PFSK-1 (cell line): Measurements from ENCODE around the gene TNFSF12.

Experiments used
- POLR2AphosphoS5 ChIP-seq: IDR thresholded peaks from 2 replicates; pipeline ENCODE4 v1.6.1; 2012; ENCODE audit warnings: low read depth, mild to moderate bottlenecking, control low read depth, low read length, moderate library complexity
- REST ChIP-seq, 2 experiments: IDR thresholded peaks; 2 replicates each; pipeline versions ENCODE4 v1.6.1 to v1.8.0; 2011 to 2012; ENCODE audit warnings: low read depth in 2 of 2, low read length in 2 of 2, control low read depth in 1 of 2, inconsistent platforms in 1 of 2, mild to moderate bottlenecking in 1 of 2, moderate library complexity in 1 of 2; ENCODE audit not compliant: insufficient read depth in 1 of 2
- SIN3A ChIP-seq: IDR thresholded peaks from 2 replicates; pipeline ENCODE4 v1.6.1; 2012; ENCODE audit warnings: mild to moderate bottlenecking, low read length, moderate library complexity, borderline replicate concordance; ENCODE audit not compliant: insufficient read depth
- TAF1 ChIP-seq: IDR thresholded peaks from 2 replicates; pipeline ENCODE4 v1.6.1; 2012; ENCODE audit warnings: low read length, control low read depth, borderline replicate concordance; ENCODE audit not compliant: insufficient read depth

GRCh38 chr17:7586673-7587419 is 38.0 kb downstream of the TNFSF12 start:
- no peak for TF ChIP-seq SIN3A
- TF ChIP-seq POLR2AphosphoS5: no peak; the same call in 1 of the 2 replicates
- TF ChIP-seq TAF1: no peak
- TF ChIP-seq REST (IDR thresholded peaks at IDR 0.05; ENCODE audit: insufficient read depth in 1 of 2, low read depth in 2 of 2, low read length in 2 of 2): no peak
